Spleen (tissue), 11 donors: ENCODE measurements around the gene UBQLN4. TPM values are rescaled to one million over a fixed set of nuclear protein-coding genes. Genes with fewer than 3 reads are reported as not detected.

ENCODE experiments used
- DNase-seq: peaks from one replicate; pipeline ENCODE4 v3.0.0-alpha.2; 2020
- H3K27ac ChIP-seq, 8 donors: fragments of 200-600 bp; sonication (generic) in 7 of 8; 1 replicate in 4 of 8; 2 replicates in 4 of 8; pipeline versions ENCODE4 v1.5.0 to v1.8.0; 2016 to 2021; ENCODE audit warnings: inconsistent platforms in 4 of 8, mild to moderate bottlenecking in 4 of 8, moderate library complexity in 1 of 8
- H3K27me3 ChIP-seq, 7 donors: fragments of 200-600 bp; sonication (generic) in 6 of 7; replicated peaks in 1 of 7; 1 replicate in 4 of 7; 2 replicates in 3 of 7; pipeline versions ENCODE4 v1.5.0 to v1.8.0; 2016 to 2021; ENCODE audit warnings: inconsistent platforms in 3 of 7, mild to moderate bottlenecking in 1 of 7
- H3K36me3 ChIP-seq, 6 donors: fragments of 200-600 bp; sonication (generic) in 5 of 6; 1 replicate in 4 of 6; 2 replicates in 2 of 6; pipeline versions ENCODE4 v1.5.0 to v1.8.0; 2016 to 2021; ENCODE audit warnings: inconsistent platforms in 2 of 6
- H3K4me1 ChIP-seq, 6 donors: fragments of 200-600 bp; sonication (generic) in 5 of 6; 1 replicate in 3 of 6; 2 replicates in 3 of 6; pipeline versions ENCODE4 v1.5.0 to v1.8.0; 2016 to 2021; ENCODE audit warnings: inconsistent platforms in 3 of 6
- H3K4me3 ChIP-seq, 8 donors: fragments of 200-600 bp; sonication (generic) in 7 of 8; 1 replicate in 4 of 8; 2 replicates in 4 of 8; pipeline versions ENCODE4 v1.5.0 to v1.8.0; 2016 to 2021; ENCODE audit warnings: inconsistent platforms in 4 of 8, mild to moderate bottlenecking in 4 of 8, moderate library complexity in 2 of 8
- H3K9me3 ChIP-seq, 8 donors: fragments of 200-600 bp; sonication (generic) in 7 of 8; 1 replicate in 4 of 8; 2 replicates in 4 of 8; pipeline versions ENCODE4 v1.5.0 to v1.8.0; 2016 to 2021; ENCODE audit warnings: inconsistent platforms in 4 of 8
- POLR2A ChIP-seq, 3 donors: fragments of 450-650 bp; IDR thresholded peaks; one replicate each; pipeline ENCODE4 v1.5.1; 2017; ENCODE audit warnings: antibody characterized with exemption in 3 of 3, mild to moderate bottlenecking in 1 of 3
- POLR2AphosphoS5 ChIP-seq, 3 donors: sonication (generic); formaldehyde crosslinking; IDR thresholded peaks; one replicate each; pipeline ENCODE4 v1.5.1; 2017; ENCODE audit warnings: antibody characterized with exemption in 3 of 3
- WGBS, 5 donors: extraction: QIAGEN DNeasy Blood & Tissue Kit in 3 of 5; methylation state at CpG; one replicate each; pipeline versions ENCODE4 v1.1.5 to v1.1.7; 2013 to 2018; 5-methylcytosine and 5-hydroxymethylcytosine counted together
- intact Hi-C: fragments of 100-400 bp; cut with DNase I; formaldehyde crosslinking; loops from one replicate; pipeline ENCODE4 v1.15.0; 2023; ENCODE audit warnings: low total_unique reads
- polyA plus RNA-seq, 3 donors: library from polyadenylated mRNA; stranded (reverse); fragments of 200-250 nt; gene quantifications; one replicate each; pipeline ENCODE4 v1.2.1, GENCODE V29; 2013
- total RNA-seq, 7 donors: library from RNA; depleted of rRNA in 3 of 7; stranded (reverse); fragments of >200 nt in 3 of 7; fragmentation: NEBNext Ultra II Directional in 4 of 7; extraction: Animal tissue kit (Norgen Biotek cat#: 25700) in 4 of 7; gene quantifications; one replicate each; pipeline versions ENCODE4 v1.1.0 to v1.2.1, GENCODE V29; 2016 to 2021
- TF ChIP-seq, protein P1 (sequence below), 11 experiments: fragments of 200-600 bp in 7 of 11; fragments of 450-650 bp in 4 of 11; sonication (generic) in 4 of 11; IDR thresholded peaks in 8 of 11; conservative IDR thresholded peaks in 3 of 11; 1 replicate in 7 of 11; 2 replicates in 4 of 11; pipeline versions ENCODE4 v1.4.0 to v1.8.0; 2016 to 2021; ENCODE audit warnings: antibody characterized with exemption in 11 of 11, inconsistent platforms in 4 of 11, mild to moderate bottlenecking in 1 of 11
- donor health status: healthy with polysubstance abuse.
- donor health status: DM: no; HTN: no; CAD: no; lungs with moderate emphysema.
- donor health status: DM: no; HTN: no; CAD: no.
- donor health status: Bipolar disorder and iron deficiency.
- donor health status: healthy.
- donor health status: DM: no; HTN: no; CAD: no.
- donor health status: DM: yes; HTN: yes; CAD: no.

The UBQLN4 gene
- total and polyA plus RNA-seq, 10 donors: 11.2 to 26.4 (median 19.5) TPM

DNA sequence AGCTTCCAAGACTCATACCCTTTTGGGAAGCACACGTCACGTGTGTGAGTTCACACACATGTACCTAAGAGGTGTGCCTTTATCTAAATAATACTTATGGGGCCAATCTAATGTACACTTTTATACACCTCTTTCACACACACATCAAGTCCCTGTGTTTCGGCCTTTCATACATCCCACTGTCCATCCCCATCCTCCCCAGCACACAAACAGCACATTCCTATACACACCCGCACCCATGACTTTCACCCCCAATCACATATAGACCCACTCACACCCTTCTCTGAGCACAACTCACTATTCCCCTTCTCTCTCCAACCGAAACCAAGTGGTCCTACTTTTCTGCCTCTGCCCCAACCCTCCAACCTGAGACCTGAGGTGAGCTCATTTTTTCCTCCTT, 25.1 kb upstream of the UBQLN4 start:
- intact Hi-C loops: no loop called here
- peaks cover 8 to 56% (median 39%) of the 10 kb centered on the region in 6 donors for H3K4me1 ChIP-seq

DNA sequence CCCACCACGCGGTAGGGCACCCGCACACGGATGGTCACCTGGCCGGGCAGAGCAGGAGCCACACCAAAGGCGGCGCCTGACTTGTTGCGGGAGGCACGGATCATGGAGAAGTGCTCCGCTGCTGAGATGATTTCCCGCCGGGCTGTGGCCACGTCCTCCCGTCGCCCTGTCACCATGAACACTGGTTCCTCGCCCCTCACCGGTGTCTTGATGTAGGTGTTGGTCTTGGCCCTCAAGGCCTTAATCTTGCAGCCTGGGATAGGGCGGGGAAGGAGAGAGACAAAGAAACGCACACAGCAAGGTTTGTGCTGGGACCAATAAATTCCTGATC, 23.8 kb upstream of the UBQLN4 start:
- H3K4me3 ChIP-seq: peak overlapping the region in 3 of 8 donors; percentile 36 to 78 (median 50)
- H3K36me3 ChIP-seq: no peaks in the 10 kb centered on the region
- H3K4me1 ChIP-seq: peaks cover 6 to 43% (median 29%) of the 10 kb centered on the region in 6 donors
- TF ChIP-seq, protein P1, sequence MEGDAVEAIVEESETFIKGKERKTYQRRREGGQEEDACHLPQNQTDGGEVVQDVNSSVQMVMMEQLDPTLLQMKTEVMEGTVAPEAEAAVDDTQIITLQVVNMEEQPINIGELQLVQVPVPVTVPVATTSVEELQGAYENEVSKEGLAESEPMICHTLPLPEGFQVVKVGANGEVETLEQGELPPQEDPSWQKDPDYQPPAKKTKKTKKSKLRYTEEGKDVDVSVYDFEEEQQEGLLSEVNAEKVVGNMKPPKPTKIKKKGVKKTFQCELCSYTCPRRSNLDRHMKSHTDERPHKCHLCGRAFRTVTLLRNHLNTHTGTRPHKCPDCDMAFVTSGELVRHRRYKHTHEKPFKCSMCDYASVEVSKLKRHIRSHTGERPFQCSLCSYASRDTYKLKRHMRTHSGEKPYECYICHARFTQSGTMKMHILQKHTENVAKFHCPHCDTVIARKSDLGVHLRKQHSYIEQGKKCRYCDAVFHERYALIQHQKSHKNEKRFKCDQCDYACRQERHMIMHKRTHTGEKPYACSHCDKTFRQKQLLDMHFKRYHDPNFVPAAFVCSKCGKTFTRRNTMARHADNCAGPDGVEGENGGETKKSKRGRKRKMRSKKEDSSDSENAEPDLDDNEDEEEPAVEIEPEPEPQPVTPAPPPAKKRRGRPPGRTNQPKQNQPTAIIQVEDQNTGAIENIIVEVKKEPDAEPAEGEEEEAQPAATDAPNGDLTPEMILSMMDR (IDR thresholded peaks at IDR 0.05 in 8 of 11, conservative IDR thresholded peaks at IDR 0.05 in 3 of 11): no peak
- TF ChIP-seq POLR2AphosphoS5 (IDR thresholded peaks at IDR 0.05) (no peak), POLR2A (IDR thresholded peaks at IDR 0.05) (no peak)
- no peak for DNase-seq
- no peaks in the 10 kb centered on the region for H3K9me3 ChIP-seq
- H3K27ac ChIP-seq: peak overlapping the region in 6 of 8 donors; percentile 64 to 83 (median 72)
- 92 to 96% (median 93%) methylated on average over 9 to 19 of the region's 19 CpGs for WGBS, 5 donors
- intact Hi-C loops: no loop called here
- peaks cover 0 to 36% (median 5%) of the 10 kb centered on the region in 7 donors for H3K27me3 ChIP-seq

More for the DNA sequence above, 25.1 kb upstream of the UBQLN4 start:
- DNase-seq: no peak
- WGBS, 5 donors: 88 to 93% (median 92%) methylated on average over 5 of the region's 5 CpGs
- no peaks in the 10 kb centered on the region for H3K9me3 ChIP-seq
- no peaks in the 10 kb centered on the region for H3K36me3 ChIP-seq
- no peak overlapping the region for H3K4me3 ChIP-seq
- TF ChIP-seq, protein P1 (IDR thresholded peaks at IDR 0.05 in 8 of 11, conservative IDR thresholded peaks at IDR 0.05 in 3 of 11): no peak
- TF ChIP-seq POLR2A (IDR thresholded peaks at IDR 0.05) (no peak), POLR2AphosphoS5 (IDR thresholded peaks at IDR 0.05) (no peak)
- no peak overlapping the region for H3K27ac ChIP-seq
- H3K27me3 ChIP-seq: peaks cover 0 to 49% (median 10%) of the 10 kb centered on the region in 7 donors

DNA sequence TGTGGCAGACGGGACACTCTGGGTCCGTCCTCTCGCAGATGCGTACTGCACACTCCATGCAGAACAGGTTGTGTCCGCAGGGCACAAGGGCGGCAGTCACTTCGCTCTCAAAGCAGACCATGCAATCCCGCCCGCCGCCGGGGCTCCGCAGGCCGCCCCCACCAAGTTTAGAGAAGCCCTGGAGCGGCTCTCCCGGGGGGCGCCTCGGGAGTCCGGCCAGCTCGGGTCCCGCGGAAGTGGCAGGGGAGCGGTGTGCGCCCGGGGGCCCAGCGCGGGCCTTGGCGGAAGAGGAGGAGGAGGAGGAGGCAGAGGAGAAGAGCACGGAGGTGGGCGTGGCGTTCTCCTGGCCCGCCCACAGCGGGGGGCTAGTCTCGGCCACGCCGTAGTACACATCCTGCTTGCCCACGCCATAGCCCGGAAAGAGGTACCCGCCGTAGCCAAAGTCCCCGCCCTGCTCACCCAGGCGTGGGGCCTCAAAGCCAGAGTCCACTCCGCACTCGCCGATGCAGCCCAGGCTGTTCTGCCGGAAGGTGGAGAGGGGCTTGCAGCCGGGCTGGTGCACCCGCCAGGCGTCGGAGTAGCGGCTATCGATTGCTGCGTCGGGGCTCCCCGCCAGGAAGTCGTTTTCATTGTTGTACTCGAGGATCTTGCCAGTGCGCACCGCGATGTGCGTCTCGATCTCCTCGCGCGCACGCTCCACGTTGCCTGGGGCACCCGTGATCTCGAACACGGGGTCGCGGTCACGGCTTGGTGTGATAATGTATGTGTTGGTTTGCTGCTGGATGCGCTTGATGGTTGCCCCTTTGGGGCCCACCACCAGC, 23.2 kb upstream of the UBQLN4 start:
- Histone ChIP-seq H3K36me3 (no peaks in the 10 kb centered on the region), H3K4me3 (peak overlapping the region; percentile 36 to 78 (median 50)), H3K9me3 (no peaks in the 10 kb centered on the region), H3K4me1 (peaks cover 5 to 37% (median 24%) of the 10 kb centered on the region in 6 donors), H3K27me3 (peaks cover 0 to 30% (median 5%) of the 10 kb centered on the region in 7 donors), H3K27ac (peak overlapping the region in 7 of 8 donors; percentile 54 to 83 (median 71))
- DNase-seq: peak; percentile 89
- TF ChIP-seq, protein P1 (IDR thresholded peaks at IDR 0.05 in 8 of 11, conservative IDR thresholded peaks at IDR 0.05 in 3 of 11): peak in 1 of 11 experiments; percentile 28
- TF ChIP-seq POLR2A (IDR thresholded peaks at IDR 0.05) (peak in 1 of 3 donors; percentile 66), POLR2AphosphoS5 (IDR thresholded peaks at IDR 0.05) (peak; percentile 89 to 94 (median 91))
- intact Hi-C loops: no loop called here
- WGBS, 5 donors: 40 to 53% (median 47%) methylated on average over 41 to 73 of the region's 73 CpGs

DNA sequence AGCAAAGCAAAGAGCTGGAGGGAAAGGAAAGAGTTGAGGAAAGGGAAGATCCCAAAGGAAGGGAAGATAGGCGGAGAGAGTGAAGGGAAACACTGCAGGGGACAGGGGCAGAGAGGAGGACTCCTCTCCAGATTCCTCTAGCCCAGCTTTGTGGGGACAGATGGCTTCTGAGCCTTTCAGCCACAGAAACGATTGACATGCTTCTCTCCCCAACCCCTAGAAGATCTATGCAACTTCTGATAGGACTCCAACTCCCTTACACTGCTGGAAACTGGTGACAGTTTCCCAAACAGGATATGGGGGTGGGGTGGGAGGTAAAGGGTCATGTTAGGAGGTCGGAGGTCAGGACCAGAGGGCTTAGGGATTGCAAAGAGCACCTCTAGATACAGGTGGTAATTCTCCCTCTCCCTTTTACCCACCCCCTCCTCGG, 22.2 kb upstream of the UBQLN4 start:
- Histone ChIP-seq H3K9me3 (no peaks in the 10 kb centered on the region), H3K27ac (peak overlapping the region in 4 of 8 donors; percentile 64 to 83 (median 72)), H3K4me1 (peaks cover 5 to 28% (median 18%) of the 10 kb centered on the region in 6 donors), H3K27me3 (peaks cover 0 to 20% (median 0%) of the 10 kb centered on the region in 7 donors), H3K4me3 (peak overlapping the region in 7 of 8 donors; percentile 36 to 78 (median 50)), H3K36me3 (no peaks in the 10 kb centered on the region)
- 47 to 62% (median 58%) methylated on average over 4 of the region's 4 CpGs for WGBS, 5 donors
- TF ChIP-seq POLR2A (IDR thresholded peaks at IDR 0.05) (no peak), POLR2AphosphoS5 (IDR thresholded peaks at IDR 0.05) (no peak)
- TF ChIP-seq, protein P1 (IDR thresholded peaks at IDR 0.05 in 8 of 11, conservative IDR thresholded peaks at IDR 0.05 in 3 of 11): no peak
- intact Hi-C loops: no loop called here
- DNase-seq: no peak
